ENCODE results near the gene SLC26A11. TPM values are rescaled to one million over a fixed set of nuclear protein-coding genes. Genes with fewer than 3 reads are reported as not detected.
"Not testable (repeated sequence)": the region's sequence is repeated elsewhere in the genome, so short reads cannot be mapped to it uniquely, and the experiment has no call there.

Gene SLC26A11
- total RNA-seq, 1 donor from 2014 or later, result 8.3 TPM

- intact Hi-C loops (cut with DNase I), result no loop called here
Measured at GRCh38 chr17:80236911-80237310, 16.7 kb downstream of the SLC26A11 start.

GRCh38 chr17:80237386-80237785, 17.2 kb downstream of the SLC26A11 start:
- DNase-seq (ENCODE audit: low spot score), result no peak
- intact Hi-C loops (cut with DNase I), result no loop called here

More at GRCh38 chr17:80236911-80237310, 16.7 kb downstream of the SLC26A11 start:
- DNase-seq (ENCODE audit: low spot score), result no peak

GRCh38 chr17:80242505-80242904, 22.3 kb downstream of the SLC26A11 start:
- intact Hi-C loops (cut with DNase I), result no loop called here
- DNase-seq (ENCODE audit: low spot score), result no peak

GRCh38 chr17:80243526-80244433, 23.6 kb downstream of the SLC26A11 start:
- intact Hi-C loops (cut with DNase I), result no loop called here
- no peak for DNase-seq (ENCODE audit: low spot score)

- intact Hi-C loops (cut with DNase I); DNase-seq (ENCODE audit: low spot score): not testable (repeated sequence)
Measured at GRCh38 chr17:80244448-80244847, 24.2 kb downstream of the SLC26A11 start.

- intact Hi-C loops (cut with DNase I), result no loop called here
- no peak for DNase-seq (ENCODE audit: low spot score)
Measured at GRCh38 chr17:80244871-80245509, 24.8 kb downstream of the SLC26A11 start.

GRCh38 chr17:80245566-80246265, 25.5 kb downstream of the SLC26A11 start:
- DNase-seq (ENCODE audit: low spot score), result no peak
- intact Hi-C loops (cut with DNase I), result no loop called here

- DNase-seq (ENCODE audit: low spot score), result no peak
- intact Hi-C loops (cut with DNase I), result no loop called here
Measured at GRCh38 chr17:80246266-80246681, 26.0 kb downstream of the SLC26A11 start.

- no peak for DNase-seq (ENCODE audit: low spot score)
- intact Hi-C loops (cut with DNase I), result no loop called here
Measured at GRCh38 chr17:80246726-80247125, 26.5 kb downstream of the SLC26A11 start.

GRCh38 chr17:80247561-80247960, 27.3 kb downstream of the SLC26A11 start:
- no peak for DNase-seq (ENCODE audit: low spot score)

GRCh38 chr17:80248001-80248893, 28.0 kb downstream of the SLC26A11 start:
- intact Hi-C loops (cut with DNase I), result no loop called here

More at GRCh38 chr17:80247561-80247960, 27.3 kb downstream of the SLC26A11 start:
- intact Hi-C loops (cut with DNase I), result no loop called here

GRCh38 chr17:80248894-80249710, 28.9 kb downstream of the SLC26A11 start:
- intact Hi-C loops (cut with DNase I), result no loop called here
- no peak for DNase-seq (ENCODE audit: low spot score)

More at GRCh38 chr17:80248001-80248893, 28.0 kb downstream of the SLC26A11 start:
- DNase-seq (ENCODE audit: low spot score), result no peak

- intact Hi-C loops (cut with DNase I), result no loop called here
- DNase-seq (ENCODE audit: low spot score), result no peak
Measured at GRCh38 chr17:80251966-80252365, 31.7 kb downstream of the SLC26A11 start.

GRCh38 chr17:80252871-80253270, 32.6 kb downstream of the SLC26A11 start:
- intact Hi-C loops (cut with DNase I), result no loop called here
- DNase-seq (ENCODE audit: low spot score), result peak; percentile 86

- intact Hi-C loops (cut with DNase I), result no loop called here
- no peak for DNase-seq (ENCODE audit: low spot score)
Measured at GRCh38 chr17:80253631-80254395, 33.6 kb downstream of the SLC26A11 start.

- intact Hi-C loops (cut with DNase I), result no loop called here
- DNase-seq (ENCODE audit: low spot score), result no peak
Measured at GRCh38 chr17:80254396-80255251, 34.4 kb downstream of the SLC26A11 start.

- DNase-seq (ENCODE audit: low spot score), result no peak
- intact Hi-C loops (cut with DNase I), result no loop called here
Measured at GRCh38 chr17:80256034-80256350, 35.8 kb downstream of the SLC26A11 start.
